HL-60 (cell line): Measurements from ENCODE around the gene CPN2.

Source experiments
- DNase-seq, 2 experiments: peaks; one replicate each; pipeline ENCODE4 v3.0.0-alpha.2; 2010 to 2020; ENCODE audit warnings: low read depth in 1 of 2, low spot score in 1 of 2
- H3K27ac ChIP-seq: fragments of 250-450 bp; sonication (Bioruptor Pico); replicated peaks from 2 replicates; pipeline ENCODE4 v1.5.1; 2020; ENCODE audit warnings: mild to moderate bottlenecking, moderate library complexity
- H3K27me3 ChIP-seq: fragments of 250-450 bp; sonication (Bioruptor Pico); 2 replicates; pipeline ENCODE4 v1.5.1; 2021; ENCODE audit warnings: mild to moderate bottlenecking, moderate library complexity; ENCODE audit not compliant: insufficient read depth, poor library complexity, severe bottlenecking
- H3K4me3 ChIP-seq: replicated peaks from 2 replicates; pipeline ENCODE4 v1.5.1; 2011; ENCODE audit warnings: mild to moderate bottlenecking, control low read depth, low read length; ENCODE audit not compliant: insufficient read depth
- CTCF ChIP-seq: IDR thresholded peaks from one replicate; pipeline ENCODE4 v1.5.1; 2011; ENCODE audit warnings: low read length, control low read depth, inconsistent platforms; ENCODE audit not compliant: insufficient read depth
- GABPA ChIP-seq: IDR thresholded peaks from 2 replicates; pipeline ENCODE4 v1.6.1; 2012; ENCODE audit warnings: low read depth
- POLR2AphosphoS5 ChIP-seq: IDR thresholded peaks from 2 replicates; pipeline ENCODE4 v1.6.1; 2012; ENCODE audit warnings: low read depth
- SPI1 ChIP-seq: IDR thresholded peaks from 2 replicates; pipeline ENCODE4 v1.6.1; 2012; ENCODE audit warnings: low read depth, mild to moderate bottlenecking, borderline replicate concordance
- TF ChIP-seq, protein P1 (sequence below): IDR thresholded peaks from 2 replicates; pipeline ENCODE4 v1.6.1; 2012; ENCODE audit warnings: low read depth; ENCODE audit not compliant: insufficient replicate concordance

Gene CPN2

GRCh38 chr3:194348354-194348753, 2.8 kb downstream of the CPN2 start:
- Histone ChIP-seq H3K27me3 (no peaks in the 10 kb centered on the region), H3K27ac (no peak overlapping the region), H3K4me3 (no peak overlapping the region)
- TF ChIP-seq, protein P1, sequence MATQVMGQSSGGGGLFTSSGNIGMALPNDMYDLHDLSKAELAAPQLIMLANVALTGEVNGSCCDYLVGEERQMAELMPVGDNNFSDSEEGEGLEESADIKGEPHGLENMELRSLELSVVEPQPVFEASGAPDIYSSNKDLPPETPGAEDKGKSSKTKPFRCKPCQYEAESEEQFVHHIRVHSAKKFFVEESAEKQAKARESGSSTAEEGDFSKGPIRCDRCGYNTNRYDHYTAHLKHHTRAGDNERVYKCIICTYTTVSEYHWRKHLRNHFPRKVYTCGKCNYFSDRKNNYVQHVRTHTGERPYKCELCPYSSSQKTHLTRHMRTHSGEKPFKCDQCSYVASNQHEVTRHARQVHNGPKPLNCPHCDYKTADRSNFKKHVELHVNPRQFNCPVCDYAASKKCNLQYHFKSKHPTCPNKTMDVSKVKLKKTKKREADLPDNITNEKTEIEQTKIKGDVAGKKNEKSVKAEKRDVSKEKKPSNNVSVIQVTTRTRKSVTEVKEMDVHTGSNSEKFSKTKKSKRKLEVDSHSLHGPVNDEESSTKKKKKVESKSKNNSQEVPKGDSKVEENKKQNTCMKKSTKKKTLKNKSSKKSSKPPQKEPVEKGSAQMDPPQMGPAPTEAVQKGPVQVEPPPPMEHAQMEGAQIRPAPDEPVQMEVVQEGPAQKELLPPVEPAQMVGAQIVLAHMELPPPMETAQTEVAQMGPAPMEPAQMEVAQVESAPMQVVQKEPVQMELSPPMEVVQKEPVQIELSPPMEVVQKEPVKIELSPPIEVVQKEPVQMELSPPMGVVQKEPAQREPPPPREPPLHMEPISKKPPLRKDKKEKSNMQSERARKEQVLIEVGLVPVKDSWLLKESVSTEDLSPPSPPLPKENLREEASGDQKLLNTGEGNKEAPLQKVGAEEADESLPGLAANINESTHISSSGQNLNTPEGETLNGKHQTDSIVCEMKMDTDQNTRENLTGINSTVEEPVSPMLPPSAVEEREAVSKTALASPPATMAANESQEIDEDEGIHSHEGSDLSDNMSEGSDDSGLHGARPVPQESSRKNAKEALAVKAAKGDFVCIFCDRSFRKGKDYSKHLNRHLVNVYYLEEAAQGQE = no peak
- TF ChIP-seq CTCF (no peak), SPI1 (no peak), POLR2AphosphoS5 (no peak), GABPA (no peak)
- DNase-seq = no peak

- TF ChIP-seq SPI1 (no peak), GABPA (no peak), POLR2AphosphoS5 (no peak), CTCF (no peak)
- TF ChIP-seq, protein P1 = no peak
- Histone ChIP-seq H3K4me3 (no peak overlapping the region), H3K27ac (no peak overlapping the region), H3K27me3 (no peaks in the 10 kb centered on the region)
- DNase-seq = no peak
Observed at GRCh38 chr3:194346621-194347020, 4.5 kb downstream of the CPN2 start.

GRCh38 chr3:194346035-194346434, 5.1 kb downstream of the CPN2 start:
- TF ChIP-seq CTCF = no peak
- no peak for TF ChIP-seq POLR2AphosphoS5
- TF ChIP-seq, protein P1 = no peak
- TF ChIP-seq SPI1 = no peak
- no peak for TF ChIP-seq GABPA
- H3K27ac ChIP-seq = no peak overlapping the region
- no peak overlapping the region for H3K4me3 ChIP-seq
- DNase-seq = no peak
- no peaks in the 10 kb centered on the region for H3K27me3 ChIP-seq
